Liver (tissue), 3 donors: ENCODE data around the gene NKIRAS1.

Experiments used
- CTCF ChIP-seq: fragments of 150-350 bp; IDR thresholded peaks from 2 replicates; pipeline ENCODE4 v1.5.1; 2017; ENCODE audit warnings: improper control_type of control experiment, low read depth, low read length; ENCODE audit not compliant: missing input control
- EGR1 ChIP-seq, 2 donors: IDR thresholded peaks; 2 replicates each; pipeline ENCODE4 v1.6.1; 2016 to 2018; ENCODE audit warnings: antibody characterized with exemption in 2 of 2, low read depth in 2 of 2
- FOXA1 ChIP-seq: IDR thresholded peaks from 2 replicates; pipeline ENCODE4 v1.6.1; 2016; ENCODE audit warnings: antibody characterized with exemption
- JUND ChIP-seq, 2 donors: IDR thresholded peaks; 2 replicates each; pipeline ENCODE4 v1.6.1; 2016; ENCODE audit warnings: antibody characterized with exemption in 2 of 2
- MAX ChIP-seq: IDR thresholded peaks from 2 replicates; pipeline ENCODE4 v1.6.1; 2016; ENCODE audit warnings: antibody characterized with exemption
- NR2F2 ChIP-seq: IDR thresholded peaks from 2 replicates; pipeline ENCODE4 v1.6.1; 2016; ENCODE audit warnings: antibody characterized with exemption
- RAD21 ChIP-seq, 2 donors: IDR thresholded peaks; 2 replicates each; pipeline ENCODE4 v1.6.1; 2016; ENCODE audit warnings: antibody characterized with exemption in 2 of 2, mild to moderate bottlenecking in 2 of 2
- REST ChIP-seq: IDR thresholded peaks from 2 replicates; pipeline ENCODE4 v1.6.1; 2016; ENCODE audit warnings: antibody characterized with exemption, mild to moderate bottlenecking
- RXRA ChIP-seq, 2 donors: IDR thresholded peaks; 2 replicates each; pipeline ENCODE4 v1.6.1; 2017 to 2018; ENCODE audit warnings: antibody characterized with exemption in 2 of 2, mild to moderate bottlenecking in 1 of 2
- SP1 ChIP-seq: IDR thresholded peaks from 2 replicates; pipeline ENCODE4 v1.6.1; 2018; ENCODE audit warnings: antibody characterized with exemption, mild to moderate bottlenecking
- TAF1 ChIP-seq: conservative IDR thresholded peaks from 2 replicates; pipeline ENCODE4 v1.6.1; 2016; ENCODE audit warnings: antibody characterized with exemption, mild to moderate bottlenecking
- YY1 ChIP-seq: IDR thresholded peaks from 2 replicates; pipeline ENCODE4 v1.6.1; 2016; ENCODE audit warnings: antibody characterized with exemption, mild to moderate bottlenecking
- ZBTB33 ChIP-seq: IDR thresholded peaks from 2 replicates; pipeline ENCODE4 v1.6.1; 2016; ENCODE audit warnings: antibody characterized with exemption
- TF ChIP-seq, protein P1 (sequence below): IDR thresholded peaks from 2 replicates; pipeline ENCODE4 v1.6.1; 2016; ENCODE audit warnings: antibody characterized with exemption
- donor health status: healthy.
- donor health status: healthy.

DNA sequence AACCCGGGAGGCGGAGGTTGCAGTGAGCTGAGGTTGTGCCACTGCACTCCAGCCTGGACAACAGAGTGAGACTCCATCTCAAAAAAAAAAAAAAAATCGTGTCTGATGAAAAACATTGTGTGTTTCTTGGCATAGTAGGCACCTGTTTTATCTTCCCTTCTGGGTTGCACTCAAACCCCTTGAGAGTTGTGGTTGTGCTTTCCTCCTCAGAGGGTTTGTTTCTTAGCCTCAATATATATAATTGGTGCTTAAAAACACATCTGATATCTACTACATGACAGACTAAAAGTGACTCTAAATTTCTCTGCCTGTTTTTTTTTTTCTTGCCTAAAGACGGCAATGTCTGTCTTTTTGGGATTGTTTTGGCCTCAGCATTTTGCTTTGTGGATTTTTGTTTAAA lies 35.9 kb upstream of the NKIRAS1 start:
- TF ChIP-seq TAF1, result no peak
- TF ChIP-seq CTCF, result no peak
- no peak for TF ChIP-seq SP1
- no peak for TF ChIP-seq NR2F2
- TF ChIP-seq MAX, result no peak
- no peak for TF ChIP-seq REST
- TF ChIP-seq, protein P1, sequence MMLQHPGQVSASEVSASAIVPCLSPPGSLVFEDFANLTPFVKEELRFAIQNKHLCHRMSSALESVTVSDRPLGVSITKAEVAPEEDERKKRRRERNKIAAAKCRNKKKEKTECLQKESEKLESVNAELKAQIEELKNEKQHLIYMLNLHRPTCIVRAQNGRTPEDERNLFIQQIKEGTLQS, result no peak
- TF ChIP-seq JUND (IDR thresholded peaks at IDR 0.05), result no peak
- no peak for TF ChIP-seq RAD21 (IDR thresholded peaks at IDR 0.05)
- TF ChIP-seq EGR1 (IDR thresholded peaks at IDR 0.05; ENCODE audit: low read depth in 2 of 2), result no peak
- TF ChIP-seq ZBTB33, result no peak
- TF ChIP-seq YY1, result no peak
- TF ChIP-seq RXRA (IDR thresholded peaks at IDR 0.05), result no peak
- TF ChIP-seq FOXA1, result no peak
